Brain microvascular endothelial cell (primary cell): Measurements from ENCODE around the gene RAB11FIP4.

Experiments
- DNase-seq: peaks from one replicate; pipeline ENCODE4 v3.0.0-alpha.2; 2020
- H3K27ac ChIP-seq: fragments of 250-450 bp; sonication (Bioruptor Pico); 2 replicates; pipeline ENCODE4 v1.5.1; 2020; ENCODE audit warnings: mild to moderate bottlenecking, moderate library complexity
- H3K27me3 ChIP-seq: fragments of 250-450 bp; sonication (Bioruptor Pico); replicated peaks from 2 replicates; pipeline ENCODE4 v1.5.1; 2020; ENCODE audit warnings: mild to moderate bottlenecking
- H3K36me3 ChIP-seq: fragments of 250-450 bp; sonication (Bioruptor Pico); replicated peaks from 2 replicates; pipeline ENCODE4 v1.5.1; 2020; ENCODE audit warnings: mild to moderate bottlenecking
- H3K4me3 ChIP-seq: 2 replicates; pipeline ENCODE4 v1.5.1; 2011; ENCODE audit warnings: low read depth, mild to moderate bottlenecking, control low read depth, low read length, moderate library complexity
- CTCF ChIP-seq: IDR thresholded peaks from 2 replicates; pipeline ENCODE4 v1.5.1; 2011; ENCODE audit warnings: low read depth, mild to moderate bottlenecking, moderate library complexity, low read length, control low read depth, inconsistent platforms; ENCODE audit errors: missing control alignments
- in situ Hi-C: cut with HindIII; loops from 2 replicates; pipeline ENCODE4 v1.10.0; 2017; ENCODE audit warnings: low sequenced_read_pairs, low pct_ligation_motif_present

Gene RAB11FIP4

GRCh38 chr17:31530391-31530985 is 139.0 kb downstream of the RAB11FIP4 start:
- no peaks in the 10 kb centered on the region for H3K36me3 ChIP-seq
- no peaks in the 10 kb centered on the region for H3K27me3 ChIP-seq
- H3K4me3 ChIP-seq: no peak overlapping the region
- TF ChIP-seq CTCF: no peak
- in situ Hi-C loops: no loop called here
- no peak for DNase-seq
- H3K27ac ChIP-seq: no peak overlapping the region

- no peak for DNase-seq
- Histone ChIP-seq H3K36me3 (no peaks in the 10 kb centered on the region), H3K27ac (no peak overlapping the region), H3K4me3 (no peak overlapping the region), H3K27me3 (no peaks in the 10 kb centered on the region)
- TF ChIP-seq CTCF: no peak
- in situ Hi-C loops: no loop called here
Observed at GRCh38 chr17:31531336-31531980, 140.0 kb downstream of the RAB11FIP4 start.

DNA sequence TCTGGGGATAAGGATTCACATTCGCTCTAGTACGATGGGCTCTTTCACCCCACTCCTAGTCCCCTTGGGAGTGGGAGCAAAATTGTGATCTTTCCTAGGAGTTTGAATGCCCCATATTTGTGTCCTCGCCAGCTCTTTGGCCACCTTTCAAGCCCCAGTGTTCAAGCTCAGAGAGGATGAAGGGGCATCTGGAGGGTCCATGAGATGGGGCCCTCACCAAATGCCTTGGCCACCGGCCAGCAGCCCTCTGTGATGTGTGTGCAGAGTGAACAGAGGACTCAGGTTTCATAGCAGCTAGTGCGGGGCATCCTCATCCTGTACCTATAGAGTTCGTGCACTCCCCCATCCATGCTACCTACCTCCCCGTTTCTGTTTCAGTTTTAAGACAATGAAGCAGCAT is 140.6 kb downstream of the RAB11FIP4 start:
- no peak for TF ChIP-seq CTCF
- Histone ChIP-seq H3K4me3 (no peak overlapping the region), H3K36me3 (no peaks in the 10 kb centered on the region), H3K27ac (no peak overlapping the region), H3K27me3 (no peaks in the 10 kb centered on the region)
- in situ Hi-C loops: no loop called here
- no peak for DNase-seq

- no peak for DNase-seq
- Histone ChIP-seq H3K4me3 (no peak overlapping the region), H3K27ac (no peak overlapping the region), H3K27me3 (no peaks in the 10 kb centered on the region), H3K36me3 (no peaks in the 10 kb centered on the region)
- TF ChIP-seq CTCF: no peak
- in situ Hi-C loops: no loop called here
Observed at GRCh38 chr17:31532526-31532925, 141.1 kb downstream of the RAB11FIP4 start.

GRCh38 chr17:31533546-31534155 is 142.2 kb downstream of the RAB11FIP4 start:
- Histone ChIP-seq H3K27me3 (no peaks in the 10 kb centered on the region), H3K4me3 (no peak overlapping the region), H3K27ac (no peak overlapping the region), H3K36me3 (no peaks in the 10 kb centered on the region)
- peak; percentile 43 for TF ChIP-seq CTCF
- peak; percentile 69 for DNase-seq
- in situ Hi-C loops: no loop called here
